Hepatocyte (in vitro differentiated cells): ENCODE results near the gene CHRNA4. TPM values are rescaled to one million over a fixed set of nuclear protein-coding genes. Genes with fewer than 3 reads are reported as not detected.

ENCODE experiments used
- DNase-seq: peaks from one replicate; pipeline ENCODE4 v3.0.0-alpha.2; 2016; ENCODE audit warnings: low spot score
- H2AFZ ChIP-seq: fragments of 200-600 bp; sonication (generic); 2 replicates; pipeline ENCODE4 v1.6.0; 2016; ENCODE audit warnings: antibody characterized with exemption, mild to moderate bottlenecking
- H3K27ac ChIP-seq: fragments of 200-600 bp; sonication (generic); 2 replicates; pipeline ENCODE4 v1.5.1; 2016; ENCODE audit warnings: mild to moderate bottlenecking
- H3K27me3 ChIP-seq: fragments of 200-600 bp; sonication (generic); 2 replicates; pipeline ENCODE4 v1.6.1; 2016
- H3K36me3 ChIP-seq: fragments of 200-600 bp; sonication (generic); replicated peaks from 2 replicates; pipeline ENCODE4 v1.5.1; 2016; ENCODE audit warnings: low read depth; ENCODE audit not compliant: insufficient read depth
- H3K4me1 ChIP-seq: fragments of 200-600 bp; sonication (generic); 2 replicates; pipeline ENCODE4 v1.5.1; 2016; ENCODE audit warnings: mild to moderate bottlenecking, moderate library complexity; ENCODE audit not compliant: insufficient read depth
- H3K4me2 ChIP-seq: fragments of 200-600 bp; sonication (generic); 2 replicates; pipeline ENCODE4 v1.6.0; 2016
- H3K4me3 ChIP-seq: fragments of 200-600 bp; sonication (generic); 2 replicates; pipeline ENCODE4 v1.5.1; 2016; ENCODE audit warnings: mild to moderate bottlenecking
- H3K79me2 ChIP-seq: fragments of 200-600 bp; sonication (generic); 2 replicates; pipeline ENCODE4 v1.6.0; 2017; ENCODE audit warnings: mild to moderate bottlenecking
- H3K9me2 ChIP-seq: fragments of 200-600 bp; sonication (generic); replicated peaks from 2 replicates; pipeline ENCODE4 v1.6.0; 2017; ENCODE audit warnings: mild to moderate bottlenecking; ENCODE audit not compliant: insufficient read depth
- H3K9me3 ChIP-seq: fragments of 200-600 bp; sonication (generic); 2 replicates; pipeline ENCODE4 v1.5.1; 2016; ENCODE audit warnings: low read depth, mild to moderate bottlenecking
- H4K20me1 ChIP-seq: fragments of 200-600 bp; sonication (generic); 2 replicates; pipeline ENCODE4 v1.6.0; 2016; ENCODE audit warnings: mild to moderate bottlenecking; ENCODE audit not compliant: insufficient read depth, poor library complexity, severe bottlenecking
- EZH2 ChIP-seq: fragments of 200-600 bp; sonication (generic); IDR thresholded peaks from 2 replicates; pipeline ENCODE4 v1.6.1; 2016; ENCODE audit warnings: antibody characterized with exemption, mild to moderate bottlenecking, borderline replicate concordance
- EZH2phosphoT487 ChIP-seq: fragments of 200-600 bp; sonication (generic); IDR thresholded peaks from one replicate; pipeline ENCODE4 v1.6.1; 2018; ENCODE audit warnings: antibody characterized with exemption, mild to moderate bottlenecking, low read depth, moderate library complexity; ENCODE audit not compliant: unreplicated experiment, severe bottlenecking
- WGBS: methylation state at CpG from one replicate; pipeline ENCODE4 v1.1.6; 2016; ENCODE audit warnings: low lambda C conversion rate; ENCODE audit errors: missing lambda C conversion rate; 5-methylcytosine and 5-hydroxymethylcytosine counted together
- polyA plus RNA-seq: library from polyadenylated mRNA; unstranded; fragments of >200 nt; fragmentation: Nextera tagmentation; extraction: Ambion mirVana; gene quantifications from 2 replicates; pipeline ENCODE4 v1.2.1, GENCODE V29; 2016
- total RNA-seq: library from RNA; depleted of rRNA; stranded (reverse); fragments of >200 nt; gene quantifications from 2 replicates; pipeline ENCODE4 v1.2.3, GENCODE V29; 2014
- TF ChIP-seq, protein P1 (sequence below): fragments of 200-600 bp; sonication (generic); IDR thresholded peaks from 2 replicates; pipeline ENCODE4 v1.5.1; 2016; ENCODE audit warnings: antibody characterized with exemption, mild to moderate bottlenecking; ENCODE audit not compliant: poor library complexity

The CHRNA4 gene
- total RNA-seq (0.12 TPM in 1 of 2 replicates, not detected in the other), polyA plus RNA-seq (0.25 TPM in 1 of 2 replicates, not detected in the other)

DNA sequence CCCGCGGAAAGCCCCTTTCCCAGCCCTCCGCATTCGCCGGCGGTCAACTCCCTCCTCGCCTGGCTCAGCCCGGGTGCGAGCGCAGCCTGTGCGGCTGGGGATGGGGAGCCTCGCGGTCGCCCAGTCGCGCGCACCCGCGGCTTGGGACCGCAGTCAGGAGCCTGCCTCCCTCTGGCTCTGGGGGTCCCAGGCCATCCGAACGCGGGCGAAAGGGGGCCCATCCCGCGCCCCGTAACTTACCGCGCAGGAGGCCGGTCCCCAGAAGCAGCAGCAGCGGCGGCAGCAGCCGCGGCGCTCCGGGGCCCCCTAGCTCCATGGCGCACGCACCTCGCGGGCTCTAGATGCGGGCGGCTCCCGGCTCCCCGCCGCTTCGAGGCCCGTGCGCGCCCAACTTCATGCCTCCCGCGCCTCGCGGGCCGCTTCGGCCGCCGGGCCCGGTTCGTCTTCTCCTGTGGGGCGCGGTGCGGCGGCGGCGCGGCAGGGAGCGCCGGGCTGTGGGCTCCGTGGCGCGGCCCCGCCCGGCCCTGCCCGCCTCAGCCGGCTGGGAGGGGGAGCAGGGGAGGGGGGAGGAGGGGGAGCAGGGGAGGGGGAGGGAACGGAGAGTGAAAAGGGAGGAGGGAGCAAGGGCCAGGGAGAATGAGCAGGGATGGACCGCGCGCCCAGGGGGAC, at the start of gene CHRNA4:
CHRNA4 (minus strand) TSS at position 500 of the 669 bp plus-strand sequence; CDS start at position 316, 184 bp downstream.
- DNase-seq: peak; percentile 48
- Histone ChIP-seq H3K27me3 (peaks cover 31% of the 10 kb centered on the region), H3K4me3 (no peak within 1 kb of the TSS), H3K9me2 (no peaks in the 10 kb centered on the region), H3K79me2 (no peaks in the 10 kb centered on the region), H3K36me3 (no peaks in the 10 kb centered on the region), H4K20me1 (no peaks in the 10 kb centered on the region), H3K4me1 (no peaks in the 10 kb centered on the region), H3K9me3 (no peaks in the 10 kb centered on the region), H2AFZ (no peak within 1 kb of the TSS), H3K27ac (no peak within 1 kb of the TSS), H3K4me2 (peak within 1 kb of the TSS; percentile 73)
- WGBS: 4% methylated on average over 40 of the region's 79 CpGs
- no peak for TF ChIP-seq EZH2phosphoT487
- TF ChIP-seq, protein P1, sequence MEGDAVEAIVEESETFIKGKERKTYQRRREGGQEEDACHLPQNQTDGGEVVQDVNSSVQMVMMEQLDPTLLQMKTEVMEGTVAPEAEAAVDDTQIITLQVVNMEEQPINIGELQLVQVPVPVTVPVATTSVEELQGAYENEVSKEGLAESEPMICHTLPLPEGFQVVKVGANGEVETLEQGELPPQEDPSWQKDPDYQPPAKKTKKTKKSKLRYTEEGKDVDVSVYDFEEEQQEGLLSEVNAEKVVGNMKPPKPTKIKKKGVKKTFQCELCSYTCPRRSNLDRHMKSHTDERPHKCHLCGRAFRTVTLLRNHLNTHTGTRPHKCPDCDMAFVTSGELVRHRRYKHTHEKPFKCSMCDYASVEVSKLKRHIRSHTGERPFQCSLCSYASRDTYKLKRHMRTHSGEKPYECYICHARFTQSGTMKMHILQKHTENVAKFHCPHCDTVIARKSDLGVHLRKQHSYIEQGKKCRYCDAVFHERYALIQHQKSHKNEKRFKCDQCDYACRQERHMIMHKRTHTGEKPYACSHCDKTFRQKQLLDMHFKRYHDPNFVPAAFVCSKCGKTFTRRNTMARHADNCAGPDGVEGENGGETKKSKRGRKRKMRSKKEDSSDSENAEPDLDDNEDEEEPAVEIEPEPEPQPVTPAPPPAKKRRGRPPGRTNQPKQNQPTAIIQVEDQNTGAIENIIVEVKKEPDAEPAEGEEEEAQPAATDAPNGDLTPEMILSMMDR: no peak
- no peak for TF ChIP-seq EZH2

DNA sequence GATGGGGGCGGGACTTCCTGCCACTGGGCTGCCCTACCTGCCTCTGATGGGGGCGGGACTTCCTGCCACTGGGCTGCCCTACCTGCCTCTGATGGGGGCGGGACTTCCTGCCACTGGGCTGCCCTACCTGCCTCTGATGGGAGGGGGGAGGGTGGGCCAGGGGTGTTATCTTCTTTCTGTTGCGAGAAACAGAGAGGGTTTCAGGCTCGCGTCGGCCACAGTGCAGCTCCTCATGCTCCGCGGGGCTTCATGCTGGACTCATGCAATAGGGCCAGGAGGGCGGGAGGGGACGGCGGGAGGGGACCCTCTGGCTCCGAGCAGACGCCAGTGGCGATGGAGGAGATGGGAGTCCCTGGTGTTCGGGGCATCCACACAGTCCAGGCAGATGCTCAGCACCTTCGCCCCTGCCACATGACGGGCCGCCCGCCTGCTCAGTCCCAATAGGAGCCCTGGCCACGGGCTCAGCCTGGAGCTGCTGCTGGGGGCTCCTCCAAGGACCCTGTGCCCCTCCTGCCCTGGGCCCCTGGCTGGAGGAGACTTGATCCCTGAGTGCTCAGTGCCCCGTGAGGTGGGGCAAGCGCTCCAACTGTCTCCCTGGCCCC, 48.8 kb upstream of the CHRNA4 start:
- no peak for DNase-seq
- Histone ChIP-seq H3K4me2 (no peak overlapping the region), H3K79me2 (no peaks in the 10 kb centered on the region), H3K9me3 (no peaks in the 10 kb centered on the region), H3K9me2 (no peaks in the 10 kb centered on the region), H2AFZ (no peak overlapping the region), H3K4me1 (no peaks in the 10 kb centered on the region), H3K4me3 (no peak overlapping the region), H3K27me3 (no peaks in the 10 kb centered on the region), H3K36me3 (no peaks in the 10 kb centered on the region), H3K27ac (no peak overlapping the region), H4K20me1 (no peaks in the 10 kb centered on the region)
- WGBS: 51% methylated on average over 6 of the region's 23 CpGs
- no peak for TF ChIP-seq EZH2phosphoT487
- no peak for TF ChIP-seq EZH2
- TF ChIP-seq, protein P1: no peak

DNA sequence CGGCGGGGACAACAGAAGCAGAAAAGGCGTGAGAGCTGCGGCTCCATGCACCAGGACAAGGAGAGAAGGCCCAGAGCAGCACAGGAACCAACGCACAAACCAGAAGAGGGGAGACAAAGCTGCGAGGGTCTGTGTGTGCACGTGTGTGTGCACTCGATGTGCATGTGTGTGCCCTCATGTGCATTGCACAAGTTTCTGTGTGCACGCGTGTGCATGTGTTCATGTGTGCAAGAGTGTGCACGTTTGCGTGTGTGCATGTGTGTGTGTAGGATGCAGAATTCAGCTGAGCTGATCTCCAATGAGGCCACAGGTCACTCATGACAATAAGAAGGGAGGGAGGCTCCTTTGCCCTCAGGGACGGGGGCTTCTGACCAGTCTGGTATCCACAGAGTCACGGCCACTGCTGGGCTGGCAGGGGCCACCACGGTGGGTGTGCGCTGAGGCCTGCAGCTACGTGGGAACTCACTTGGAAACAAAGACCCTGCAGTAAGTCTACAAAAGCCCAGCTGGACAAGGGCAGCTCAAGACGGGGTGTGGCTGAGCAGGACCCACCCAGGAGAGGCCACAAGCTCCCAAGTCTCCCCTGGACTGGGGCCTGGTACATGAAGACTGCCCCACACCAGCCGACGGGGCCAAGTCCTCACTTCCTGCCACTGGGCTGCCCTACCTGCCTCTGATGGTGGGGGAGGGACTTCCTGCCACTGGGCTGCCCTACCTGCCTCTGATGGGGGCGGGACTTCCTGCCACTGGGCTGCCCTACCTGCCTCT, 48.1 kb upstream of the CHRNA4 start:
- Histone ChIP-seq H3K27me3 (no peaks in the 10 kb centered on the region), H3K4me2 (no peak overlapping the region), H3K4me3 (no peak overlapping the region), H3K36me3 (no peaks in the 10 kb centered on the region), H3K4me1 (no peaks in the 10 kb centered on the region), H3K27ac (no peak overlapping the region), H3K9me2 (no peaks in the 10 kb centered on the region), H3K9me3 (no peaks in the 10 kb centered on the region), H4K20me1 (no peaks in the 10 kb centered on the region), H3K79me2 (no peaks in the 10 kb centered on the region), H2AFZ (no peak overlapping the region)
- TF ChIP-seq EZH2phosphoT487 (no peak), EZH2 (no peak)
- TF ChIP-seq, protein P1: no peak
- DNase-seq: no peak
- WGBS: 88% methylated on average over 20 of the region's 21 CpGs
